K562 (cell line): ENCODE data around the gene ZDHHC11B. TPM values are rescaled to one million over a fixed set of nuclear protein-coding genes. Genes with fewer than 3 reads are reported as not detected.
"Not testable (repeated sequence)": the region's sequence is repeated elsewhere in the genome, so short reads cannot be mapped to it uniquely, and the experiment has no call there.

Experiments used
- ATAC-seq: fragments of 200-7000 bp; cut with Tn5 transposase; 3 replicates; pipeline ENCODE4 v1.9.1; 2020; ENCODE audit warnings: moderate library complexity
- BruUV-seq: library from RNA; stranded (reverse); fragments of 400-500 nt; replicated peaks from 2 replicates; lab custom pipeline; 2021; lab: Mats Ljungman, UMichigan
- CTCF ChIA-PET: fragments of 300-600 bp; formaldehyde crosslinking; extraction: SDS; loops from one replicate; lab custom pipeline; 2021; ENCODE audit warnings: low intra/inter-chr PET ratio; lab: Yijun Ruan, JAX
- POLR2A ChIA-PET: fragments of 300-600, 350-650 bp; sonication (Branson Sonifier 250); formaldehyde crosslinking; extraction: SDS; loops from one replicate; lab custom pipeline; 2021; ENCODE audit warnings: antibody characterized with exemption, inconsistent platforms; lab: Yijun Ruan, JAX
- DNase-seq, 4 experiments: peaks; one replicate each; pipeline versions ENCODE4 v3.0.0 to v3.0.0-alpha.2; 2011 to 2018; ENCODE audit warnings: low spot score in 3 of 4, mixed read lengths in 3 of 4; ENCODE audit errors: extremely low read depth in 1 of 4
- FAIRE-seq: peaks from 2 replicates; lab custom pipeline; 2011; peaks lifted over from hg19 to GRCh38; lab: Jason Lieb, UNC
- H2AFZ ChIP-seq: 2 replicates; pipeline ENCODE4 v1.6.0; 2011; ENCODE audit warnings: low read depth, low read length, control low read depth, inconsistent platforms
- H3K27ac ChIP-seq: fragments of 200-600 bp; 3 replicates; pipeline ENCODE4 v1.8.0; 2011; ENCODE audit warnings: low read depth, mild to moderate bottlenecking, control low read depth, inconsistent platforms, low read length, moderate library complexity, mixed read lengths; ENCODE audit errors: extremely low read depth
- H3K27me3 ChIP-seq, 2 experiments: fragments of 300-600 bp in 1 of 2; 2 replicates in 1 of 2; 3 replicates in 1 of 2; pipeline versions ENCODE4 v1.6.0 to v1.8.0; 2011; ENCODE audit warnings: inconsistent platforms in 2 of 2, low read length in 2 of 2, mild to moderate bottlenecking in 1 of 2, mixed read lengths in 1 of 2, moderate library complexity in 1 of 2; ENCODE audit not compliant: control insufficient read depth in 2 of 2, insufficient read depth in 2 of 2
- H3K36me3 ChIP-seq: fragments of 300-600 bp; 3 replicates; pipeline ENCODE4 v1.8.0; 2011; ENCODE audit warnings: mild to moderate bottlenecking, low read length, inconsistent platforms; ENCODE audit not compliant: control insufficient read depth, insufficient read depth
- H3K4me1 ChIP-seq, 2 experiments: fragments of 200-600 bp in 1 of 2; replicated peaks in 1 of 2; 2 replicates in 1 of 2; 3 replicates in 1 of 2; pipeline versions ENCODE4 v1.5.1 to v1.8.0; 2011; ENCODE audit warnings: inconsistent platforms in 2 of 2, low read length in 2 of 2, mild to moderate bottlenecking in 1 of 2, mixed read lengths in 1 of 2, moderate library complexity in 1 of 2; ENCODE audit not compliant: control insufficient read depth in 2 of 2, insufficient read depth in 2 of 2
- H3K4me2 ChIP-seq: 2 replicates; pipeline ENCODE4 v1.6.1; 2011; ENCODE audit warnings: low read length, control low read depth, inconsistent platforms, mixed read lengths; ENCODE audit not compliant: insufficient read depth
- H3K4me3 ChIP-seq: fragments of 200-600 bp; sonication (generic), shearing (Covaris generic); 2 replicates; pipeline ENCODE4 v1.5.1; 2016; ENCODE audit warnings: control low read depth, inconsistent platforms
- H3K79me2 ChIP-seq: fragments of 200-600 bp; 3 replicates; pipeline ENCODE4 v1.8.0; 2011; ENCODE audit warnings: low read length, inconsistent platforms; ENCODE audit not compliant: control insufficient read depth, insufficient read depth
- H3K9ac ChIP-seq, 2 experiments: 2 replicates each; pipeline versions ENCODE4 v1.6.0 to v1.6.1; 2011; ENCODE audit warnings: low read depth in 2 of 2, low read length in 2 of 2, control low read depth in 1 of 2, inconsistent platforms in 1 of 2, mild to moderate bottlenecking in 1 of 2, mixed read lengths in 1 of 2; ENCODE audit not compliant: insufficient read depth in 1 of 2
- H3K9me1 ChIP-seq: one replicate; pipeline ENCODE4 v1.6.0; 2011; ENCODE audit warnings: inconsistent platforms, mild to moderate bottlenecking, low read length, moderate library complexity; ENCODE audit not compliant: control insufficient read depth, insufficient read depth
- H3K9me3 ChIP-seq: replicated peaks from 2 replicates; pipeline ENCODE4 v1.5.1; 2011; ENCODE audit warnings: low read depth, low read length, inconsistent platforms; ENCODE audit not compliant: control insufficient read depth, insufficient read depth
- H4K20me1 ChIP-seq: replicated peaks from 2 replicates; pipeline ENCODE4 v1.6.1; 2011; ENCODE audit warnings: low read length, inconsistent platforms, mixed read lengths; ENCODE audit not compliant: control insufficient read depth, insufficient read depth
- CTBP1 ChIP-seq: fragments of 450-650 bp; IDR thresholded peaks from 2 replicates; pipeline ENCODE4 v1.6.1; 2016; ENCODE audit warnings: borderline replicate concordance
- HNRNPLL ChIP-seq: fragments of 200-400 bp; formaldehyde crosslinking; IDR thresholded peaks from 2 replicates; pipeline ENCODE4 v1.6.1; 2017; ENCODE audit warnings: low read length, low read depth, mild to moderate bottlenecking; ENCODE audit not compliant: poor library complexity, severe bottlenecking
- MAX ChIP-seq: sonication (generic); formaldehyde crosslinking; IDR thresholded peaks from 2 replicates; pipeline ENCODE4 v1.9.0; 2022; ENCODE audit warnings: mild to moderate bottlenecking, missing genetic modification reagents
- TFAP4 ChIP-seq: sonication (generic); formaldehyde crosslinking; IDR thresholded peaks from 2 replicates; pipeline ENCODE4 v1.8.0; 2022; ENCODE audit warnings: missing genetic modification reagents, mild to moderate bottlenecking, moderate library complexity, borderline replicate concordance
- THAP12 ChIP-seq: fragments of 250-450 bp; sonication (Bioruptor Pico); IDR thresholded peaks from 2 replicates; pipeline ENCODE4 v1.9.0; 2021; ENCODE audit warnings: mild to moderate bottlenecking, inconsistent platforms
- WGBS: fragments of 100-300 bp; shearing (Covaris generic); methylation state at CpG from one replicate; pipeline ENCODE4 v1.1.6; 2016; ENCODE audit warnings: low coverage, mixed read lengths; ENCODE audit not compliant: insufficient coverage; ENCODE audit errors: missing lambda C conversion rate; 5-methylcytosine and 5-hydroxymethylcytosine counted together
- in situ Hi-C: fragments of 300-500 bp; cut with MboI; formaldehyde crosslinking; loops from 4 replicates; pipeline ENCODE4 v1.15.0; 2018; ENCODE audit warnings: inconsistent platforms, mixed read lengths
- intact Hi-C: fragments of 100-400 bp; cut with micrococcal nuclease; formaldehyde crosslinking; loops from 2 replicates; pipeline ENCODE4 v1.14.2; 2022
- polyA plus RNA-seq, 8 experiments: library from polyadenylated mRNA; depleted of rRNA in 4 of 8; stranded (reverse) in 5 of 8; unstranded in 3 of 8; fragments of >200 nt; fragmentation: Nextera tagmentation in 2 of 8; fragmentation: Illumina TruSeq in 1 of 8; extraction: Ambion mirVana in 2 of 8; extraction: Trizol in 1 of 8; gene quantifications; 2 replicates each; pipeline versions ENCODE4 v1.2.1 to v1.2.3, GENCODE V29; 2011 to 2014; ENCODE audit warnings: inconsistent platforms in 1 of 8, missing spikeins in 1 of 8
- total RNA-seq, 7 experiments: library from RNA; depleted of rRNA in 6 of 7; stranded (reverse); fragments of >200 nt in 6 of 7; fragmentation: Illumina TruSeq in 2 of 7; extraction: Trizol in 2 of 7; gene quantifications; 2 replicates each; pipeline versions ENCODE4 v1.2.1 to v1.2.3, GENCODE V29; 2011 to 2021; ENCODE audit warnings: low replicate concordance in 1 of 7

ZDHHC11B gene
- total and polyA plus RNA-seq, 9 of the 15 experiments (the other 6 are each of a cell fraction or from before 2014, with no cell fraction given): 0.03 to 0.23 (median 0.15) TPM; not detected in 3

- DNase-seq (peak; percentile 14 to 29 (median 19)), ATAC-seq (peak; percentile 53)
- H3K9me3 ChIP-seq, intact Hi-C loops, FAIRE-seq, H3K36me3 ChIP-seq, in situ Hi-C loops, POLR2A ChIA-PET, BruUV-seq, CTCF ChIA-PET, H3K79me2 ChIP-seq, H3K27ac ChIP-seq, H3K9me1 ChIP-seq, H4K20me1 ChIP-seq: not testable (repeated sequence)
- peak overlapping the region; percentile 34 for H3K4me3 ChIP-seq
- WGBS: under 1% methylated on average over 43 of the region's 43 CpGs
- H3K9ac ChIP-seq: peak overlapping the region in 1 of 2 experiments; percentile 68; a peak in 2 of 4 replicates
- peaks cover 4 to 24% of the 10 kb centered on the region in 2 experiments; a peak in 2 of 5 replicates for H3K4me1 ChIP-seq
- peaks cover 6 to 19% of the 10 kb centered on the region in 2 experiments; a peak in 4 of 5 replicates for H3K27me3 ChIP-seq
- TF ChIP-seq HNRNPLL: peak; percentile 87
- peak; percentile 13; the same call in 1 of the 2 replicates for TF ChIP-seq TFAP4 (CRISPR knock-in tag)
- 0 out of 2 replicates have a peak, but pooled peaks have one; percentile 13 for TF ChIP-seq THAP12 (CRISPR knock-in tag)
- 0 out of 2 replicates have a peak, but pooled peaks have one; percentile 11 for TF ChIP-seq MAX
- 0 out of 2 replicates have a peak, but pooled peaks have one; percentile 24 for TF ChIP-seq CTBP1
- H2AFZ ChIP-seq: peak overlapping the region; percentile 81; the same call in 1 of the 2 replicates
- peak overlapping the region; percentile 51 for H3K4me2 ChIP-seq
These were observed 575 bp downstream of the ZDHHC11B start for GRCh38 chr5:783881-784427.
